Thyroid gland (tissue), 4 donors: ENCODE data around the gene ADCYAP1R1.

Experiments used
- CTCF ChIP-seq, 6 experiments: fragments of 200-600 bp in 3 of 6; fragments of 450-650 bp in 3 of 6; sonication (generic) in 3 of 6; IDR thresholded peaks; one replicate each; pipeline ENCODE4 v1.5.1; 2016 to 2019; ENCODE audit warnings: antibody characterized with exemption in 6 of 6, mild to moderate bottlenecking in 2 of 6, inconsistent platforms in 1 of 6, moderate library complexity in 1 of 6
- POLR2A ChIP-seq, 2 donors: fragments of 450-650 bp; IDR thresholded peaks; one replicate each; pipeline ENCODE4 v1.6.1; 2017; ENCODE audit warnings: antibody characterized with exemption in 2 of 2, mild to moderate bottlenecking in 2 of 2, moderate library complexity in 1 of 2

GRCh38 chr7:31106303-31107105 lies 54.4 kb downstream of the ADCYAP1R1 start:
- TF ChIP-seq CTCF (IDR thresholded peaks at IDR 0.05) (no peak), POLR2A (IDR thresholded peaks at IDR 0.05) (no peak)
